Stimulated activated CD8-positive, alpha-beta memory T cell treated with anti-CD3 and anti-CD28 coated beads, Interleukin-7, amount 100 ng/mL, for 48 hours (primary cell): ENCODE data around the gene NTHL1.

Experiments
- DNase-seq, 2 donors: peaks; one replicate each; pipeline ENCODE4 v3.0.0-alpha.2; 2020; ENCODE audit warnings: low read depth in 1 of 2; ENCODE audit errors: extremely low read depth in 1 of 2

NTHL1 gene

DNA sequence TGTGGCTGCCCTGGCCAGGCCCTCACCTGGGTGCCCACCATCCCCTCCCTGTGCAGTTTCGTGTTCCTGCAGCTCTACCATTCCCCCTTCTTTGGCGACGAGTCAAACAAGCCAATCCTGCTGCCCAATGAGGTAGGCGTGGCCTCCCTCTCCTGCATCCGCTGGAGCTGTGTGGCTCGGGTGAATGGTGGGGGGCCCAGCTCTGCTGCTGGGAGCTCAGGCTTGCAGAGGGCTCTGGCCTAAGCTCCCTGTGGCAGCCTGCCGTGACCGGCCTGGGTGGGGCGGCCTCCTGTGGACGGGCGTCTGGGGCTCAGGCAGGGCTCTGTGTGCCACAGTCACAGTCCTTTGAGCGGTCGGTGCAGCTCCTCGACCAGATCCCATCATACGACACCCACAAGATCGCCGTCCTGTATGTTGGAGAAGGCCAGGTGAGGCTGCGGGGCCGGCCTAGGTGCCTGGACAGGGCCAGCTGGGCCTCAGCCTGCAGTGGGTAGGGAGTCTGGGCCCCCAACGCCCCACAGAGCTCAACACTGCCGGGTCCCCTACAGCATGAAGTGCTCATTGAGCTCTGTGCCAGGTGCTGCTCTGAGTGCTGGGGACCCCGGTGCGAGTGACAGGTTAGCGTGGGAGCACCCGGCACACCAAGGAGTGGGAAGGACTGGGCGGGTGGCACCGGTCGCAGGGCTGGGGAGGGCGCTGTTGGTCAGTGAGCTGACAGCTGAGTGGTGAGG lies 37.4 kb upstream of the NTHL1 start:
- DNase-seq, result no peak

DNA sequence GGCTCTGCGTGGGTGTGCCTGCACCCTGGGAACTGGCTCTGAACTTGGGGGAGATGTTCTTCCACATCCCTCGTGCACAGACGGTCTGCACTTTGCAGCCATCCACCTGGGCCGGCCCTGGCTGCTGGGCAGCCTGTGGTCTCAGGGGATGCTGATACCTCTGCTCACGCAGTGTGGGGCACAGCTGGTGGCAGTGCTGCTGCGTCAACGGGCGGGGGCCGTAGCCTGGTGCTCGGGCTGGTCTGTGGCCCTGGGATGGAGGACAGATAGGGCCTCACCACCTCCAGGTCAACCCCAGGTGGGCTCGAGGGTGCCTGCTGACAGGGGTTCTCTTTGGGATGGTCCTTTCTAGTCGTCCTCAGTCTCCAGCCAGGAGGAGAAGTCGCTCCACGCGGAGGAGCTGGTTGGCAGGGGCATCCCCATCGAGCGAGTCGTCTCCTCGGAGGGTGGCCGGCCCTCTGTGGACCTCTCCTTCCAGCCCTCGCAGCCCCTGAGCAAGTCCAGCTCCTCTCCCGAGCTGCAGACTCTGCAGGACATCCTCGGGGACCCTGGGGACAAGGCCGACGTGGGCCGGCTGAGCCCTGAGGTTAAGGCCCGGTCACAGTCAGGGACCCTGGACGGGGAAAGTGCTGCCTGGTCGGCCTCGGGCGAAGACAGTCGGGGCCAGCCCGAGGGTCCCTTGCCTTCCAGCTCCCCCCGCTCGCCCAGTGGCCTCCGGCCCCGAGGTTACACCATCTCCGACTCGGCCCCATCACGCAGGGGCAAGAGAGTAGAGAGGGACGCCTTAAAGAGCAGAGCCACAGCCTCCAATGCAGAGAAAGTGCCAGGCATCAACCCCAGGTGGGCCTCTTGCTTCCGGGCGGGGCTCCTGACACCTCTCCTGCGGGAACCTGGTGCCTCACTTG lies 36.5 kb upstream of the NTHL1 start:
- DNase-seq, result no peak

DNA sequence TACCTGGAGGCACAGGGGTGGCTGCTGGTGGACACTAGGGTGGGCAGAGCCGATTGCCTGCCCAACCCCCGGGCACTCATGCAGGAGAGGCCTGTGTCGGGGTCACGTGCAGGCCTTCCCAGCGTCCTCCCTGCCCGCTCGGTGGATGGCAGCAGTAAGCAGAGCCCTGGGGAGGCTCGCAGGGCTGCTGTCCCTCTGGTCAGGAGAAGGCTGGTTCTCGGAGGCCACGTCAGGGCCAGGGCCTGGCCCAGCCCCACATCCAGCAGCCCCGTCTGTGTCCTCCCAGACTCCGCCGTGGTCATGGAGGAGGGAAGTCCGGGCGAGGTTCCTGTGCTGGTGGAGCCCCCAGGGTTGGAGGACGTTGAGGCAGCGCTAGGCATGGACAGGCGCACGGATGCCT lies 35.8 kb upstream of the NTHL1 start:
- no peak for DNase-seq

GRCh38 chr16:2082983-2083364 lies 35.3 kb upstream of the NTHL1 start:
- no peak for DNase-seq

DNA sequence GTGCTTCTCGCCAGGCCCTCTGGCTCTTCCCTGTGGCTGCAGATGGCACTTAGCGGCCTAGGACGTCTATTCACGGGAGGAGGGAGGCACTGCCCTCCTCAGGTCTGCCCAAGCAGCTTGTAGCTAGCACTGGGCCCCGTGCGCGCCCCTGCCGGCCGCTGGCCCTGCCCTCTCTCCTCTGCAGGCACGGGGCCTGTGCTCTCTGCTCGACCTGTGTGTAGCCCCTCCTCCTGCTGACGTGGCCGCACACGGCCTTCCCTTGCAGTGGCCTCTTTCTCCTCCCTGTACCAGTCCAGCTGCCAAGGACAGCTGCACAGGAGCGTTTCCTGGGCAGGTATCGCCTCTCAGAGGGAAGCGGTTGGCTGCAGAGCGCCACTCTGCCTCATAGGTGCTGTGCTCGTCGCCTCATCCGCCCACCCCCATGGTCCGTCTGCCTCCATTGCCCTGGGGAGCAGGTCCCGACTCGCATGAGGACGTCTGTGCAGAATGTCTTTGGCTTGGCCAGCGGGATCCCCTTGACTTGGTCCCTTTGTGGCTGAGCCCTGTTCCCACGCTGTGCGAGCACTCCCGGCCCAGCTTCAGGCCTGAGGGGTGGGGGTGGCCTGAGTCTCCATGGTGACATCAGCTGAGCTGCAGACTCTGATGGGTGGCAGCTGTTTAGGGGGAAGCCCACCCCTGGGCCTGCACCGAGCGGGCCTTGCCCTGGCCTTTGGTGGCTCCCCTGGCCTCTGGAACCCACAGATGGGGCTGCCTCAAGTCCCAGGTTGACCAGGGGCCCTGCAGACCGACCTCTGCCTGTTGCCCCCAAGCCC lies 34.7 kb upstream of the NTHL1 start:
- DNase-seq, result no peak

DNA sequence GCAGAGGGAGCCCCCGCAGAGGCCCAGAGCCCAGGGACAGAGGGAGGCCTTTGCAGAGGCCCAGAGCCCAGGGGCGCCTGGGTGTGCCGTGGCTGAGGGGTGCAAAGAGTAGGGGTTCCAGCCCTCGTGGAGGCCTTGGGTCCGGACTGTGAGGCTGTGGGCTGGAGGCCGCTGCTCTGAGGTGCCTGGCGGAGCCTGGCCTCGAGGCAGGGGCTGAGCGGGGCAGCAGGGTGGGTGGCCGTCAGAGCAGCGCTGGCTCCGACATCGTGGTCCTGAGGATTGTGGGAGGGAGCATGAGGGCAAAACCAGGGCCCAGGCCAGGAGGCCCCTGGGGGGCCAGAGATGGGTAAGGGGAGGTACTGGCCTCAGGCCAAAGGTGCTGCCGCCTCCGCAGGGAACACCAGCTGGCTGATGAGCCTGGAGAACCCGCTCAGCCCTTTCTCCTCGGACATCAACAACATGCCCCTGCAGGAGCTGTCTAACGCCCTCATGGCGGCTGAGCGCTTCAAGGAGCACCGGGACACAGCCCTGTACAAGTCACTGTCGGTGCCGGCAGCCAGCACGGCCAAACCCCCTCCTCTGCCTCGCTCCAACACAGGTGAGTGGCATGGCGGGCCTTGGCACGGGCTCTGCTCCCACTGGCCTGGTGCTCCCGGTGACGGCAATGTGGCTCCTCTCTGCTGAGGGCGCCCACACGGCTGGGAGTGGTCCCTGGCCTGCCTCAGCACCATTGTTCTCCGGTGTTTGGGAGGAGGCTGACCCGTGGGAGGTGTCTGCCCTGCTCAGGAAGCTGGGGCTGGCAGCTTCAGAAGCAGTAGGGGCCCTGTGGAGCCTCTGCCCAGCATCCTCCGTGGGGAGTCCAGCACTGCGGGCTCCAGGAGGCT lies 33.8 kb upstream of the NTHL1 start:
- no peak for DNase-seq

GRCh38 chr16:2079991-2080390 lies 32.4 kb upstream of the NTHL1 start:
- DNase-seq, result no peak

DNA sequence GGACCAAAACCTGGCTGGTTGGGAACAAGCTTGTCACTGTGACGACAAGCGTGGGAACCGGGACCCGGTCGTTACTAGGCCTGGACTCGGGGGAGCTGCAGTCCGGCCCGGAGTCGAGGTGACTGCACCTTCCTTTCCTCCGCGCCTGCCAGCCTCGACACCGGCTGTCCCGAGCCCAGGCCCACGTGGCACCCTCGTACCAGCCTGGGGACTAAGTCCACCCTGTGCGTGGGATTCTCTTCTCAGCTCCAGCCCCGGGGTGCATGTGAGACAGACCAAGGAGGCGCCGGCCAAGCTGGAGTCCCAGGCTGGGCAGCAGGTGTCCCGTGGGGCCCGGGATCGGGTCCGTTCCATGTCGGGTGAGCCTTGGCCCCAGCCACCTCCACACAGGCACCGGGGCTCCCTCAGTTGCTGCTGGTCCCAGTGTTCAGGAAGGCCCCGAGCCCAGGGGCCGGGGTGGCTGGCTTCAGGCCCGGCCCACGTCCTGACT lies 31.7 kb upstream of the NTHL1 start:
- DNase-seq, result no peak

DNA sequence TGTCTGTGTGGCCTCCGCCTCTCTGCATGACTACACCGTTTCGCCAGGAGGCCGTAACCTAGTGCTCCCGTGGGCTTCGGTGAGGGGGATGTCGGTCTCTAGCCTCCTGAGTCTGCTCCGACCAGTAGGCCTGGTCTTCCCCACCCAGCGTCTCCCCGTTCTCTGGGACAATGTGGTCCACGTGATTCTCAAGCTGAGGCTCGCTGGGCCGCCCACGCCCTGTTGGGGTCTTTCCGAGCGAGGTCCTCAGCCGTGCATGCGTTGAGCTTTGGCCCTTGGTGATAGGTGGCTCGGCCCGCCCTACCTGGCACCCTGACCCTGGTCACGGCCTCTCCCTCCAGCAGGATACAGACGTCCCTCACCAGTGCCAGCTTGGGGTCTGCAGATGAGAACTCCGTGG lies 31.1 kb upstream of the NTHL1 start:
- DNase-seq, result no peak

GRCh38 chr16:2078096-2078495 lies 30.5 kb upstream of the NTHL1 start:
- DNase-seq, result no peak

DNA sequence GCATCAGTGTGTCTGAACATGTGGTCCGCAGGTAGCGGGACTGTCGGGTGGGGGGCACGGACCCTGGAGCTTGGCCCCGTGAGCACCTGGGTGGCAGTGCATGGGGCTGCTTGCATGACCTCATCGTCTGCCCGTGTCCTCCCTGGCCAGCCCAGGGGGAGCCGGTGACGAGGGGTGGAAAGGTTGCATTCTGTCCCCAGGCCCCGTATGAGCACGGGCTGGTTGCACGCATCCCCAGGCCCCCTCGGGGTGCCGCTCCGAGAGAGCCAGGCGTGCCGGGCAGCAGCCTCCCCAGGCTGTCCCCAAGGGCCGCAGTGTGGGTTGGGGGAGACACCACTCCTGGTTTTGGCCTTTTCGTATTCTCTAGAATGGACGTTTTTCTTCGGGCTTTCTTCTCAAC lies 30.1 kb upstream of the NTHL1 start:
- no peak for DNase-seq

- DNase-seq, result no peak
Observed at GRCh38 chr16:2077016-2077415, 29.4 kb upstream of the NTHL1 start.

DNA sequence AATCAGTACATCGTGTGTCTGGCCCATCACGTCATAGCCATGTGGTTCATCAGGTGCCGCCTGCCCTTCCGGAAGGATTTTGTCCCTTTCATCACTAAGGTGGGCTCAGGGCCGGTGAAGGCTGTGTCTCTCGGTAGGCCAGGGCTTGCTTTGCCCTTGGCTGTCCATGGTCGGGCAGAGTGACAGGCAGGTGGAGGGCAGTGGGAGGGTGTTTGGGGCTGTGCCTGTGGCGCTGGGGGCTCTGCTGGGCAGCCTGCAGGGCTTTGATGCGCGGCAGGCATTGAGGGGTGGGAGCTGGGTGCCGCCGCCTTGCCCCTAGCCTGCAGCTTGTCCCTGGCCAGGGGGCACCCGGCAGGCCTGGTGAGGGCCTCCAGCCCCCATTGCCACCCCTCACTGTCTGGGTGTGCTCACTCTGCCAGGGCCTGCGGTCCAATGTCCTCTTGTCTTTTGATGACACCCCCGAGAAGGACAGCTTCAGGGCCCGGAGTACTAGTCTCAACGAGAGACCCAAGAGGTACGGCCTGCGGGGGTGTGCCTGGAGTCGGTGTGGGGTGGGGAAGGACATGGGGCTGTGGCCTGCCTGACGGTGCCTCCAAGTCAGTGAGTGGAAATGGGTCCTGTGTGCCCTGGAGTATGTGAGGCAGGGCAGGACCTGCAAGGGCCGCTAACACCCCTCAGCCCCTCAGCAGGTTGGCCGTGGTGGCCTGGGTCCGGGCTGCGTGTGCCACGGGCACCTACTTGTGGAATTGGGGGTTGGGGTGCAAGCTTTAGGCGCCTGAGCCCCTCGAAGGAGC lies 28.6 kb upstream of the NTHL1 start:
- DNase-seq, result no peak

DNA sequence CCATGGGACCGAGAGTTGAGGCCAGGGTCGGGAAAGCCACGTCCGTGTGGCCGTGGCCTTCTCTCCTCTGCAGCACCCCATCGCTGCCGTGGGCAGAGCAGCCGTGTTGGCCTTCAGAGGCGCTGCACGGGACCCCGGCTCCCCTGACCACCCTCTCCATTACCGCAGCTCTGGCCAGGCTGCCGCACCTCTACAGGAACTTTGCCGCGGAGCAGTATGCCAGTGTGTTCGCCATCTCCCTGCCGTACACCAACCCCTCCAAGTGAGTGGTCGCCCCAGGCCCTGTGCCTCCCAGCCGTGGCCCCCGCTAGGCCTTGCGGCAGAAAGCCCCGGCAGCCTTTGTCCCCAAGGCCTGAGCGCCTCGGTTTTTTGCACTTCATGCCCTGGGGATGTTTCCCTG lies 28.0 kb upstream of the NTHL1 start:
- no peak for DNase-seq

DNA sequence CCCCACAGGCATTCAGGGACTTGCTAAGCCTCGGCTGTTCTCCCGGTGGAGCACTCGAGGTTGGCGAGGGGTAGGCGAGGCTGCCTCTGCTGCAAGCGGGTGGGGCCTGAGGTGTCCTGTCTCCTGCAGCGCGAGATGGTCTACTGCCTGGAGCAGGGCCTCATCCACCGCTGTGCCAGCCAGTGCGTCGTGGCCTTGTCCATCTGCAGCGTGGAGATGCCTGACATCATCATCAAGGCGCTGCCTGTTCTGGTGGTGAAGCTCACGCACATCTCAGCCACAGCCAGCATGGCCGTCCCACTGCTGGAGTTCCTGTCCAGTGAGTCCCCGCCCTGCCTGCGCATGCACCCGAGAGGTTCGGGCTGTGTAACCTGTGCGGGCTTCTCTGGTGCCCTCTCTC lies 26.4 kb upstream of the NTHL1 start:
- no peak for DNase-seq

DNA sequence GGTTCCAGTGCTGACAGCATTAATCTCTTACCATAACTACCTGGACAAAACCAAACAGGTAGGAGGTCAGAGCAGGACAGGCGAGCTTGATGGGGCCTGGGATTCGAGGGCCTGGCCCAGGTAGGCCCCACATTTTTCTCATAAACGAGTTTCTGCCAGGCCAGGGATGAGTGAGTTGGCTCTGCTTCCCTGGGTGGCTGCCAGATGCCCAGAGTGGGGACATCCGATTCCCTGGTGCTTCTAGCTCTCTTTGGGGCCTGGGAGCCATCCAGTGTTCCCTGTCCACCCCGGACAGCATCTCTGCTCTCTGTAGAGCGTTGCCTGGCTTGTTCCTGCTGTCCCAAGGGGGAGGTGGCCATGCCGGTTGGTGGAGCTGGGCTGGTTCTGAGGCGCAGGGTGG lies 25.3 kb upstream of the NTHL1 start:
- DNase-seq, result no peak

DNA sequence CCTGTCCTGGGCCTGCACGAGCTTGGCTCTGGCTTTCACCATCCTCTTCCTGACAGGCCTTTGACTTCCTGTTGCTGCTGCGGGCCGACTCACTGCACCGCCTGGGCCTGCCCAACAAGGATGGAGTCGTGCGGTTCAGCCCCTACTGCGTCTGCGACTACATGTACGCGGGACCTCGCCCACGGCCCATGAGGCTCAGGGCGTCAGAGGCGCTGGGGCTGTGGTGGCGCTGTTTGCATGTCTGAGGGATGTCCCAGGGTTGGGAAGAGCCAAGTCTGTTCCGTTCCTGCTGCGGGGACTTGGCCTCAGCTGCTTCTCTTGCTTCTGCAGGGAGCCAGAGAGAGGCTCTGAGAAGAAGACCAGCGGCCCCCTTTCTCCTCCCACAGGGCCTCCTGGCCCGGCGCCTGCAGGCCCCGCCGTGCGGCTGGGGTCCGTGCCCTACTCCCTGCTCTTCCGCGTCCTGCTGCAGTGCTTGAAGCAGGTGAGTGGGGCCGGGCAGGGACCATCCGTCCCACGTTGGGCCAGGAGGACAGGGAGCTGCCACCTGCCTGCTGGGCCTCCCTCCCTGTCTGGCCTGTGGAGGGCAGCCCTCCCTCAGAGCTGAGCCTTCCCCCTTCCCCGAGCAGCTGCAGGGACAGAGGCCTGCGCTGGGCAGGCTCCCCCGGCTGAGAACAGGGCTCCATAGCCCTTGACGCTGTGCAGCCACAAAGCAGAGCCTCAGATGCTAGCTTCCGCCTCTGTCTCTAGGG lies 24.0 kb upstream of the NTHL1 start:
- no peak for DNase-seq

DNA sequence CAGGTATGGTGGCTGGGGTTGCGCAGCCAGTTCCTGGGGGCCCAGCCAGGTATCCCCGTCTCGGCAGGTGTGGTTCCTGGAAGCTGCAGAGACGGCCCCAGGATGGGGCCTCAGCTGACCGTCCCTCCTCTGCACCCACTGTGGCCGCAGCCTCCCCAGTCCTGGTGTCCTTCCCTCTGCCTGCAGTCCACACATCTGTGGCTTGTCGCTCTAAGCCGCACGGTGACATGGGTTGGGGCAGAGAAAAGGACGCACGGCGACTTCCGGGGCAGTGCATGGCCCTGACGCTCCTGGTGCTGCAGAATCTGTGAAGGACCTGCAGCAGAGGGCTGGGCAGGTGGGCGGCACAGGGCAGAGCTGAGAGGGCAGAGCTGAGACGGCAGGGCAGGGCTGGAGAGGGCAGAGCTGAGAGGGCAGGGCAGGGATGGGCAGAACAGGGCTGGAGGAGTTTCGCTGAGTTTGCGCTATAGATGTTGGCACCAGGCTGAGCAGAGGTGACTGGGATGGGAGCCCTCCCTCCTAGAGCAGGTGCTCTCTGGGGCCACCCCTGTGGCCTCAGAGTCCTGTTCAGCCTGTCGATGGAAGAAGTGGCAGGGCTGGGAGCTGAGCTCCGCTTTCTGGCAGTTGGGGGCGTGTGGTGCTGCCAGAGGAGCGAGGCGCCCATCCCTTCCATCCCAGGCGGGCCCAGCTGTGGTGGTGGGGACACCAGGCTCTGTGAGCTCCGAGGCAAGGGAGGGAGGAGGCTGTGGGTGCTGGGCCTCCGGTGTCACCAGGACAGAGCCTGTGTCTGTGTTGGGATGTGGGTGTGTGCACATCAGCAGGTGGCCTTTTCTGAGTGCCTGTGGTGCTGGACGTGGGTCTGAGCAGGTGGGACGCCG lies 23.2 kb upstream of the NTHL1 start:
- DNase-seq, result no peak
